HepG2 (cell line): Measurements from ENCODE around the gene GRIN3B. TPM values are rescaled to one million over a fixed set of nuclear protein-coding genes. Genes with fewer than 3 reads are reported as not detected.

ENCODE experiments used
- ATAC-seq: fragments of 200-7000 bp; cut with Tn5 transposase; 3 replicates; pipeline ENCODE4 v1.9.1; 2020; ENCODE audit warnings: mild to moderate bottlenecking, moderate library complexity
- BruUV-seq: library from RNA; stranded (reverse); fragments of 400-500 nt; replicated peaks from 2 replicates; lab custom pipeline; 2021; lab: Mats Ljungman, UMichigan
- CTCF ChIA-PET: fragments of 300-600 bp; formaldehyde crosslinking; extraction: SDS; loops from one replicate; lab custom pipeline; 2021; ENCODE audit warnings: low total read pairs, inconsistent platforms, low intra/inter-chr PET ratio; lab: Yijun Ruan, JAX
- POLR2A ChIA-PET: fragments of 350-600 bp; sonication (Branson Sonifier 250); formaldehyde crosslinking; loops from one replicate; lab custom pipeline; 2020; ENCODE audit warnings: antibody characterized with exemption, inconsistent platforms; lab: Yijun Ruan, JAX
- DNase-seq: peaks from one replicate; pipeline ENCODE4 v3.0.0-alpha.2; 2015; ENCODE audit warnings: low spot score
- FAIRE-seq: peaks from 3 replicates; lab custom pipeline; 2011; peaks lifted over from hg19 to GRCh38; lab: Jason Lieb, UNC
- H2AFZ ChIP-seq: one replicate; pipeline ENCODE4 v1.6.1; 2011; ENCODE audit warnings: low read length, inconsistent platforms
- H3K27ac ChIP-seq: fragments of 300-600 bp; 3 replicates; pipeline ENCODE4 v1.8.0; 2011; ENCODE audit warnings: mixed run types, mild to moderate bottlenecking, mixed read lengths, low read length, inconsistent platforms; ENCODE audit not compliant: insufficient read depth; ENCODE audit errors: extremely low read length
- H3K27me3 ChIP-seq, 2 experiments: fragments of 200-600 bp in 1 of 2; 2 replicates in 1 of 2; 3 replicates in 1 of 2; pipeline versions ENCODE4 v1.6.0 to v1.8.0; 2011; ENCODE audit warnings: low read length in 2 of 2, mild to moderate bottlenecking in 2 of 2, moderate library complexity in 2 of 2, inconsistent platforms in 1 of 2; ENCODE audit not compliant: insufficient read depth in 2 of 2, control insufficient read depth in 1 of 2
- H3K36me3 ChIP-seq, 2 experiments: fragments of 200-600 bp in 1 of 2; replicated peaks in 1 of 2; 2 replicates in 1 of 2; 3 replicates in 1 of 2; pipeline versions ENCODE4 v1.5.1 to v1.8.0; 2011; ENCODE audit warnings: low read length in 2 of 2, inconsistent platforms in 1 of 2; ENCODE audit not compliant: insufficient read depth in 2 of 2, control insufficient read depth in 1 of 2
- H3K4me1 ChIP-seq: 2 replicates; pipeline ENCODE4 v1.5.1; 2012; ENCODE audit warnings: low read length, inconsistent platforms; ENCODE audit not compliant: insufficient read depth
- H3K4me2 ChIP-seq: 2 replicates; pipeline ENCODE4 v1.6.0; 2011; ENCODE audit warnings: low read depth, low read length, inconsistent platforms
- H3K4me3 ChIP-seq, 3 experiments: fragments of 200-600 bp in 1 of 3; sonication (generic), shearing (Covaris generic) in 1 of 3; replicated peaks in 1 of 3; 2 replicates each; pipeline ENCODE4 v1.5.1; 2011 to 2016; ENCODE audit warnings: low read length in 3 of 3, inconsistent platforms in 2 of 3, low read depth in 2 of 3, mild to moderate bottlenecking in 2 of 3, control low read depth in 1 of 3, mixed read lengths in 1 of 3; ENCODE audit not compliant: insufficient read depth in 1 of 3
- H3K79me2 ChIP-seq: one replicate; pipeline ENCODE4 v1.6.1; 2011; ENCODE audit warnings: low read length, inconsistent platforms; ENCODE audit not compliant: insufficient read depth
- H3K9ac ChIP-seq: 2 replicates; pipeline ENCODE4 v1.6.0; 2011; ENCODE audit warnings: mild to moderate bottlenecking, low read depth, low read length, inconsistent platforms; ENCODE audit not compliant: insufficient read depth
- H3K9me3 ChIP-seq: 2 replicates; pipeline ENCODE4 v1.5.1; 2012; ENCODE audit warnings: mild to moderate bottlenecking, low read length
- H4K20me1 ChIP-seq: 2 replicates; pipeline ENCODE4 v1.6.0; 2011; ENCODE audit warnings: inconsistent platforms, mild to moderate bottlenecking, low read length, moderate library complexity; ENCODE audit not compliant: insufficient read depth
- AKAP8 ChIP-seq: sonication (generic); formaldehyde crosslinking; IDR thresholded peaks from 2 replicates; pipeline ENCODE4 v1.5.1; 2020; ENCODE audit warnings: mild to moderate bottlenecking, missing genetic modification reagents
- CHD2 ChIP-seq: IDR thresholded peaks from 2 replicates; pipeline ENCODE4 v1.6.1; 2011; ENCODE audit warnings: low read depth, low read length, improper control_type of control experiment
- HDAC6 ChIP-seq: fragments of 200-600 bp; sonication (generic); IDR thresholded peaks from 2 replicates; pipeline ENCODE4 v1.7.0; 2017; ENCODE audit warnings: mild to moderate bottlenecking, antibody characterized with exemption, low read length, low read depth
- HOMEZ ChIP-seq: IDR thresholded peaks from 2 replicates; pipeline ENCODE4 v1.6.1; 2016; ENCODE audit warnings: low read depth
- RARA ChIP-seq: IDR thresholded peaks from 2 replicates; pipeline ENCODE4 v1.6.1; 2016; ENCODE audit warnings: missing genetic modification reagents, missing compliant biosample characterization
- RFXANK ChIP-seq: IDR thresholded peaks from 2 replicates; pipeline ENCODE4 v1.6.1; 2016
- SMAD1 ChIP-seq: sonication (generic); formaldehyde crosslinking; IDR thresholded peaks from 2 replicates; pipeline ENCODE4 v1.4.0; 2020; ENCODE audit warnings: missing genetic modification reagents, low read depth, mild to moderate bottlenecking, borderline replicate concordance
- TBX3 ChIP-seq: fragments of 450-650 bp; IDR thresholded peaks from 2 replicates; pipeline ENCODE4 v1.6.1; 2017; ENCODE audit warnings: antibody characterized with exemption, mild to moderate bottlenecking, inconsistent platforms, borderline replicate concordance
- THYN1 ChIP-seq: sonication (generic); formaldehyde crosslinking; IDR thresholded peaks from 2 replicates; pipeline ENCODE4 v1.8.1; 2023; ENCODE audit warnings: low read depth, mild to moderate bottlenecking, moderate library complexity, missing genetic modification reagents, borderline replicate concordance
- TIGD3 ChIP-seq: sonication (generic); formaldehyde crosslinking; IDR thresholded peaks from 2 replicates; pipeline ENCODE4 v1.5.1; 2020; ENCODE audit warnings: mild to moderate bottlenecking, missing genetic modification reagents, borderline replicate concordance
- ZBTB38 ChIP-seq: sonication (generic); formaldehyde crosslinking; IDR thresholded peaks from 2 replicates; pipeline ENCODE4 v1.5.1; 2020; ENCODE audit warnings: mild to moderate bottlenecking, missing genetic modification reagents
- ZNF138 ChIP-seq: sonication (generic); formaldehyde crosslinking; IDR thresholded peaks from 2 replicates; pipeline ENCODE4 v1.5.0; 2020; ENCODE audit warnings: mild to moderate bottlenecking, low read depth, missing genetic modification reagents
- ZNF34 ChIP-seq: sonication (generic); formaldehyde crosslinking; IDR thresholded peaks from 2 replicates; pipeline ENCODE4 v1.4.0; 2020; ENCODE audit warnings: mild to moderate bottlenecking, missing genetic modification reagents, borderline replicate concordance
- ZNF414 ChIP-seq: sonication (generic); formaldehyde crosslinking; IDR thresholded peaks from 2 replicates; pipeline ENCODE4 v1.5.0; 2020; ENCODE audit warnings: missing genetic modification reagents
- ZNF552 ChIP-seq: sonication (generic); formaldehyde crosslinking; IDR thresholded peaks from 2 replicates; pipeline ENCODE4 v1.9.0; 2022; ENCODE audit warnings: missing genetic modification reagents, mild to moderate bottlenecking, borderline replicate concordance
- ZNF883 ChIP-seq: sonication (generic); formaldehyde crosslinking; IDR thresholded peaks from 2 replicates; pipeline ENCODE4 v1.5.1; 2020; ENCODE audit warnings: mild to moderate bottlenecking, missing genetic modification reagents; ENCODE audit errors: not compliant biosample characterization
- WGBS: methylation state at CpG from one replicate; pipeline ENCODE4 v1.1.6; 2017; ENCODE audit warnings: low lambda C conversion rate; 5-methylcytosine and 5-hydroxymethylcytosine counted together
- in situ Hi-C: cut with HindIII; loops from 2 replicates; pipeline ENCODE4 v1.10.0; 2017; ENCODE audit warnings: low pct_unique_long_range_greater_than_20kb; ENCODE audit not compliant: extremely low pct_ligation_motif_present
- intact Hi-C: fragments of 100-400 bp; cut with micrococcal nuclease; formaldehyde crosslinking; loops from one replicate; pipeline ENCODE4 v1.10.0; 2022; ENCODE audit not compliant: unreplicated experiment
- polyA plus RNA-seq, 8 experiments: library from polyadenylated mRNA; depleted of rRNA in 3 of 8; stranded (reverse) in 7 of 8; unstranded in 1 of 8; fragments of >200 nt; fragmentation: Illumina TruSeq in 4 of 8; extraction: Trizol in 4 of 8; gene quantifications; 2 replicates each; pipeline versions ENCODE4 v1.2.1 to v1.2.3, GENCODE V29; 2011 to 2016; ENCODE audit warnings: low read depth in 4 of 8, missing spikeins in 1 of 8, mixed read lengths in 1 of 8; ENCODE audit not compliant: insufficient read depth in 1 of 8
- total RNA-seq, 5 experiments: library from RNA; depleted of rRNA; stranded (reverse); fragments of >200 nt; fragmentation: Illumina TruSeq; extraction: Trizol; gene quantifications; 2 replicates each; pipeline ENCODE4 v1.2.3, GENCODE V29; 2016; ENCODE audit warnings: low read depth in 1 of 5
- TF ChIP-seq, protein P1 (sequence below): sonication (generic); formaldehyde crosslinking; IDR thresholded peaks from 2 replicates; pipeline ENCODE4 v1.8.1; 2023; ENCODE audit warnings: missing genetic modification reagents, mild to moderate bottlenecking, borderline replicate concordance

Gene GRIN3B
- total and polyA plus RNA-seq, 2 of the 13 experiments (the other 11 are each of a cell fraction or from before 2014, with no cell fraction given): 0.07 to 0.20 TPM

DNA sequence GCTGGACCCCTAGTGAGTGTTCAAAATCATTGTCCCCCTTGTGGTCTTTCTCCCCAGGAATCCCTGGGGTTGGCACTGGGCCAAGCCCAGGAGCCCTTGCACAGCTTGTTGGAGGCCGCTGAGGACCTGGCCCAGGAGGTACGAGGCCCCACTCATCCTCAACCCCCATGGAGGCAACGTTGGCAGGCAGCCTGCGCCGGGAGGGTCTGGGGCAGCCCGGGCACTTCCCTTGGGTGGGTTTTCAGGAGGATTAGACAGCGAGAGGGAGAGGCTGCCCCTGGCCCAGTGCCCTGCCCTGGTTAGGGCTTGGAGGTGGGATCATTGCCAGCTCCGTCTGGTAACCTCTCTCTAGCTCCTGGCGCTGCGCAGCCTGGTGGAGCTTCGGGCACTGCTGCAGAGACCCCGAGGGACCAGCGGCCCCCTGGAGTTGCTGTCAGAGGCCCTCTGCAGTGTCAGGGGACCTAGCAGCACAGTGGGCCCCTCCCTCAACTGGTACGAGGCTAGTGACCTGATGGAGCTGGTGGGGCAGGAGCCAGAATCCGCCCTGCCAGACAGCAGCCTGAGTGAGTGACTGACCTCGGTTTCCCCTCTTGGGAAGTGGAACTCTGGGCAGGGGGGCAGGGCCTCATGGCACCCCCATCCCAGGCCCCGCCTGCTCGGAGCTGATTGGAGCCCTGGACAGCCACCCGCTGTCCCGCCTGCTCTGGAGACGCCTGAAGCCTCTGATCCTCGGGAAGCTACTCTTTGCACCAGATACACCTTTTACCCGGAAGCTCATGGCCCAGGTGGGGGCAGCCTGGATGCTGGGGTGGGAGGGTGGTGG, 42.7 kb downstream of the GRIN3B start:
- Histone ChIP-seq H3K4me3 (no peak overlapping the region), H3K4me2 (no peak overlapping the region), H3K9ac (no peak overlapping the region), H3K9me3 (no peaks in the 10 kb centered on the region), H4K20me1 (no peaks in the 10 kb centered on the region), H3K4me1 (peaks cover 44% of the 10 kb centered on the region)
- FAIRE-seq (no peak), DNase-seq (no peak)
- WGBS: 78% methylated on average over 7 of the region's 23 CpGs
- intact Hi-C loops: no loop called here
- TF ChIP-seq ZBTB38 (no peak), ZNF552 (CRISPR knock-in tag) (no peak), THYN1 (CRISPR knock-in tag) (no peak), HOMEZ (CRISPR knock-in tag) (no peak), ZNF138 (CRISPR knock-in tag) (no peak), RARA (CRISPR knock-in tag) (no peak), ZNF34 (CRISPR knock-in tag) (no peak), HDAC6 (no peak), AKAP8 (no peak), TBX3 (no peak), TIGD3 (no peak), SMAD1 (CRISPR knock-in tag) (no peak), CHD2 (no peak), RFXANK (CRISPR knock-in tag) (no peak), ZNF883 (CRISPR knock-in tag) (no peak), ZNF414 (CRISPR knock-in tag) (no peak)
- TF ChIP-seq, protein P1, sequence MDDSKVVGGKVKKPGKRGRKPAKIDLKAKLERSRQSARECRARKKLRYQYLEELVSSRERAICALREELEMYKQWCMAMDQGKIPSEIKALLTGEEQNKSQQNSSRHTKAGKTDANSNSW (CRISPR knock-in tag): no peak
- TF ChIP-seq, all 625 proteins: peak for 0
- Histone ChIP-seq H2AFZ (no peak overlapping the region), H3K36me3 (peaks cover 0 to 3% of the 10 kb centered on the region in 2 experiments; a peak in 1 of 5 replicates), H3K27me3 (no peaks in the 10 kb centered on the region), H3K79me2 (no peaks in the 10 kb centered on the region), H3K27ac (no peak overlapping the region)
- POLR2A ChIA-PET: interaction anchor here (0.5 to 1.2 kb wide), 3 partner anchors 8 to 328 kb away, joined by 3 read pairs; no protein-coding TSS in a partner anchor
- ATAC-seq: no peak
- in situ Hi-C loops: no loop called here
- CTCF ChIA-PET: no interaction called here
- no TSS peak for BruUV-seq
